SH-SY5Y (cell line): ENCODE data around the gene SLC35E2B.
"Not testable (repeated sequence)": the region's sequence is repeated elsewhere in the genome, so short reads cannot be mapped to it uniquely, and the experiment has no call there.

Experiments
- GATA2 ChIP-seq: IDR thresholded peaks from 2 replicates; pipeline ENCODE4 v1.6.1; 2011; ENCODE audit warnings: mild to moderate bottlenecking, low read depth, low read length
- GATA3 ChIP-seq: IDR thresholded peaks from 2 replicates; pipeline ENCODE4 v1.6.1; 2011; ENCODE audit warnings: low read depth, mild to moderate bottlenecking, low read length, moderate library complexity

The SLC35E2B gene

GRCh38 chr1:1677718-1678580 is 14.6 kb downstream of the SLC35E2B start:
- TF ChIP-seq GATA3 (no peak), GATA2 (no peak)

- no peak for TF ChIP-seq GATA3
- no peak for TF ChIP-seq GATA2
Measured at GRCh38 chr1:1672181-1672965, 20.2 kb downstream of the SLC35E2B start.

- TF ChIP-seq GATA2 (no peak), GATA3 (no peak)
Measured at GRCh38 chr1:1671365-1672119, 21.1 kb downstream of the SLC35E2B start.

- TF ChIP-seq GATA2 (no peak), GATA3 (no peak)
Measured at GRCh38 chr1:1670866-1671265, 21.7 kb downstream of the SLC35E2B start.

GRCh38 chr1:1669468-1670440 is 22.8 kb downstream of the SLC35E2B start:
- TF ChIP-seq GATA2: no peak
- no peak for TF ChIP-seq GATA3

- no peak for TF ChIP-seq GATA2
- no peak for TF ChIP-seq GATA3
Measured at GRCh38 chr1:1666526-1666925, 26.1 kb downstream of the SLC35E2B start.

- TF ChIP-seq GATA2 (no peak), GATA3 (no peak)
Measured at GRCh38 chr1:1665815-1666251, 26.8 kb downstream of the SLC35E2B start.

- TF ChIP-seq GATA2 (no peak), GATA3 (no peak)
Measured at GRCh38 chr1:1664941-1665814, 27.4 kb downstream of the SLC35E2B start.

GRCh38 chr1:1658583-1659549 is 33.7 kb downstream of the SLC35E2B start, which contains the start of gene CDK11B:
Gene CDK11B (minus strand): TSS chr1:1659004. CDS start chr1:1657485, 1,519 bp downstream.
- TF ChIP-seq GATA3, GATA2: not testable (repeated sequence)

- no peak for TF ChIP-seq GATA3
- TF ChIP-seq GATA2: no peak
Measured at GRCh38 chr1:1631782-1632420, 60.7 kb downstream of the SLC35E2B start, which contains the start of gene MMP23B. Gene MMP23B (plus strand): TSS chr1:1632173. CDS start chr1:1632219, 46 bp downstream.
